K562 (cell line): ENCODE results near the gene HTR2A. TPM values are rescaled to one million over a fixed set of nuclear protein-coding genes. Genes with fewer than 3 reads are reported as not detected.

Experiments
- ATAC-seq: fragments of 200-7000 bp; cut with Tn5 transposase; 3 replicates; pipeline ENCODE4 v1.9.1; 2020; ENCODE audit warnings: moderate library complexity
- BruUV-seq: library from RNA; stranded (reverse); fragments of 400-500 nt; replicated peaks from 2 replicates; lab custom pipeline; 2021; lab: Mats Ljungman, UMichigan
- CTCF ChIA-PET: fragments of 300-600 bp; formaldehyde crosslinking; extraction: SDS; loops from one replicate; lab custom pipeline; 2021; ENCODE audit warnings: low intra/inter-chr PET ratio; lab: Yijun Ruan, JAX
- POLR2A ChIA-PET: fragments of 300-600, 350-650 bp; sonication (Branson Sonifier 250); formaldehyde crosslinking; extraction: SDS; loops from one replicate; lab custom pipeline; 2021; ENCODE audit warnings: antibody characterized with exemption, inconsistent platforms; lab: Yijun Ruan, JAX
- DNase-seq, 4 experiments: peaks; one replicate each; pipeline versions ENCODE4 v3.0.0 to v3.0.0-alpha.2; 2011 to 2018; ENCODE audit warnings: low spot score in 3 of 4, mixed read lengths in 3 of 4; ENCODE audit errors: extremely low read depth in 1 of 4
- FAIRE-seq: peaks from 2 replicates; lab custom pipeline; 2011; peaks lifted over from hg19 to GRCh38; lab: Jason Lieb, UNC
- H2AFZ ChIP-seq: 2 replicates; pipeline ENCODE4 v1.6.0; 2011; ENCODE audit warnings: low read depth, low read length, control low read depth, inconsistent platforms
- H3K27ac ChIP-seq: fragments of 200-600 bp; 3 replicates; pipeline ENCODE4 v1.8.0; 2011; ENCODE audit warnings: low read depth, mild to moderate bottlenecking, control low read depth, inconsistent platforms, low read length, moderate library complexity, mixed read lengths; ENCODE audit errors: extremely low read depth
- H3K27me3 ChIP-seq, 2 experiments: fragments of 300-600 bp in 1 of 2; 2 replicates in 1 of 2; 3 replicates in 1 of 2; pipeline versions ENCODE4 v1.6.0 to v1.8.0; 2011; ENCODE audit warnings: inconsistent platforms in 2 of 2, low read length in 2 of 2, mild to moderate bottlenecking in 1 of 2, mixed read lengths in 1 of 2, moderate library complexity in 1 of 2; ENCODE audit not compliant: control insufficient read depth in 2 of 2, insufficient read depth in 2 of 2
- H3K36me3 ChIP-seq: fragments of 300-600 bp; 3 replicates; pipeline ENCODE4 v1.8.0; 2011; ENCODE audit warnings: mild to moderate bottlenecking, low read length, inconsistent platforms; ENCODE audit not compliant: control insufficient read depth, insufficient read depth
- H3K4me1 ChIP-seq, 2 experiments: fragments of 200-600 bp in 1 of 2; replicated peaks in 1 of 2; 2 replicates in 1 of 2; 3 replicates in 1 of 2; pipeline versions ENCODE4 v1.5.1 to v1.8.0; 2011; ENCODE audit warnings: inconsistent platforms in 2 of 2, low read length in 2 of 2, mild to moderate bottlenecking in 1 of 2, mixed read lengths in 1 of 2, moderate library complexity in 1 of 2; ENCODE audit not compliant: control insufficient read depth in 2 of 2, insufficient read depth in 2 of 2
- H3K4me2 ChIP-seq: 2 replicates; pipeline ENCODE4 v1.6.1; 2011; ENCODE audit warnings: low read length, control low read depth, inconsistent platforms, mixed read lengths; ENCODE audit not compliant: insufficient read depth
- H3K4me3 ChIP-seq: fragments of 200-600 bp; sonication (generic), shearing (Covaris generic); 2 replicates; pipeline ENCODE4 v1.5.1; 2016; ENCODE audit warnings: control low read depth, inconsistent platforms
- H3K79me2 ChIP-seq: fragments of 200-600 bp; 3 replicates; pipeline ENCODE4 v1.8.0; 2011; ENCODE audit warnings: low read length, inconsistent platforms; ENCODE audit not compliant: control insufficient read depth, insufficient read depth
- H3K9ac ChIP-seq, 2 experiments: 2 replicates each; pipeline versions ENCODE4 v1.6.0 to v1.6.1; 2011; ENCODE audit warnings: low read depth in 2 of 2, low read length in 2 of 2, control low read depth in 1 of 2, inconsistent platforms in 1 of 2, mild to moderate bottlenecking in 1 of 2, mixed read lengths in 1 of 2; ENCODE audit not compliant: insufficient read depth in 1 of 2
- H3K9me1 ChIP-seq: one replicate; pipeline ENCODE4 v1.6.0; 2011; ENCODE audit warnings: inconsistent platforms, mild to moderate bottlenecking, low read length, moderate library complexity; ENCODE audit not compliant: control insufficient read depth, insufficient read depth
- H3K9me3 ChIP-seq: replicated peaks from 2 replicates; pipeline ENCODE4 v1.5.1; 2011; ENCODE audit warnings: low read depth, low read length, inconsistent platforms; ENCODE audit not compliant: control insufficient read depth, insufficient read depth
- H4K20me1 ChIP-seq: replicated peaks from 2 replicates; pipeline ENCODE4 v1.6.1; 2011; ENCODE audit warnings: low read length, inconsistent platforms, mixed read lengths; ENCODE audit not compliant: control insufficient read depth, insufficient read depth
- DACH1 ChIP-seq: fragments of 450-650 bp; IDR thresholded peaks from 2 replicates; pipeline ENCODE4 v1.6.1; 2018; ENCODE audit not compliant: partially characterized antibody
- EZH2 ChIP-seq: IDR thresholded peaks from 2 replicates; pipeline ENCODE4 v1.6.1; 2012; ENCODE audit warnings: low read depth, mild to moderate bottlenecking, inconsistent platforms, low read length, borderline replicate concordance
- HINFP ChIP-seq: fragments of 450-650 bp; conservative IDR thresholded peaks from 2 replicates; pipeline ENCODE4 v1.6.1; 2016; ENCODE audit warnings: missing genetic modification characterization, low read depth, mild to moderate bottlenecking, control low read depth, missing compliant biosample characterization
- HMG20B ChIP-seq: fragments of 250-450 bp; sonication (Bioruptor Pico); IDR thresholded peaks from 2 replicates; pipeline ENCODE4 v1.5.0; 2021; ENCODE audit warnings: mild to moderate bottlenecking
- ILF3 ChIP-seq: fragments of 450-650 bp; IDR thresholded peaks from 2 replicates; pipeline ENCODE4 v1.6.1; 2018; ENCODE audit warnings: antibody characterized with exemption, mild to moderate bottlenecking, moderate library complexity, borderline replicate concordance
- NR2C2 ChIP-seq, 2 experiments: fragments of 200-800 bp in 1 of 2; sonication (Bioruptor generic) in 1 of 2; sonication (generic) in 1 of 2; formaldehyde crosslinking in 1 of 2; IDR thresholded peaks; 2 replicates each; pipeline versions ENCODE4 v1.6.1 to v1.8.0; 2016 to 2022; ENCODE audit warnings: mild to moderate bottlenecking in 1 of 2, missing compliant biosample characterization in 1 of 2, missing genetic modification characterization in 1 of 2, missing genetic modification reagents in 1 of 2
- SOX6 ChIP-seq: fragments of 450-650 bp; IDR thresholded peaks from 2 replicates; pipeline ENCODE4 v1.6.1; 2014; ENCODE audit warnings: mild to moderate bottlenecking
- SRSF3 ChIP-seq: fragments of 200-400 bp; formaldehyde crosslinking; IDR thresholded peaks from 2 replicates; pipeline ENCODE4 v1.6.1; 2016; ENCODE audit warnings: mild to moderate bottlenecking, low read length, moderate library complexity; ENCODE audit not compliant: insufficient read depth
- TAF9B ChIP-seq: fragments of 450-650 bp; IDR thresholded peaks from 2 replicates; pipeline ENCODE4 v1.6.1; 2018; ENCODE audit warnings: mild to moderate bottlenecking; ENCODE audit not compliant: partially characterized antibody
- ZNF263 ChIP-seq: sonication (generic); formaldehyde crosslinking; IDR thresholded peaks from 2 replicates; pipeline ENCODE4 v1.8.0; 2022; ENCODE audit warnings: mild to moderate bottlenecking, missing genetic modification reagents, borderline replicate concordance
- ZNF445 ChIP-seq: fragments of 250-450 bp; sonication (Bioruptor Pico); IDR thresholded peaks from 2 replicates; pipeline ENCODE4 v1.4.0; 2020; ENCODE audit warnings: low read depth, mild to moderate bottlenecking, moderate library complexity
- in situ Hi-C: fragments of 300-500 bp; cut with MboI; formaldehyde crosslinking; loops from 4 replicates; pipeline ENCODE4 v1.15.0; 2018; ENCODE audit warnings: inconsistent platforms, mixed read lengths
- intact Hi-C: fragments of 100-400 bp; cut with micrococcal nuclease; formaldehyde crosslinking; loops from 2 replicates; pipeline ENCODE4 v1.14.2; 2022
- polyA plus RNA-seq, 8 experiments: library from polyadenylated mRNA; depleted of rRNA in 4 of 8; stranded (reverse) in 5 of 8; unstranded in 3 of 8; fragments of >200 nt; fragmentation: Nextera tagmentation in 2 of 8; fragmentation: Illumina TruSeq in 1 of 8; extraction: Ambion mirVana in 2 of 8; extraction: Trizol in 1 of 8; gene quantifications; 2 replicates each; pipeline versions ENCODE4 v1.2.1 to v1.2.3, GENCODE V29; 2011 to 2014; ENCODE audit warnings: inconsistent platforms in 1 of 8, missing spikeins in 1 of 8
- total RNA-seq, 7 experiments: library from RNA; depleted of rRNA in 6 of 7; stranded (reverse); fragments of >200 nt in 6 of 7; fragmentation: Illumina TruSeq in 2 of 7; extraction: Trizol in 2 of 7; gene quantifications; 2 replicates each; pipeline versions ENCODE4 v1.2.1 to v1.2.3, GENCODE V29; 2011 to 2021; ENCODE audit warnings: low replicate concordance in 1 of 7

Gene HTR2A
- total and polyA plus RNA-seq, 9 of the 15 experiments (the other 6 are each of a cell fraction or from before 2014, with no cell fraction given) = not detected

GRCh38 chr13:46906405-46906804 is 9.6 kb upstream of the HTR2A start:
- in situ Hi-C loops (no loop called here), intact Hi-C loops (no loop called here)
- POLR2A ChIA-PET = interaction anchor here (0.7 kb wide), 1 partner anchor 15 kb away, joined by 3 read pairs; no protein-coding TSS in a partner anchor
- H3K27ac ChIP-seq = no peak overlapping the region
- no peaks in the 10 kb centered on the region for H3K36me3 ChIP-seq
- H3K9me3 ChIP-seq = no peaks in the 10 kb centered on the region
- BruUV-seq = no TSS peak
- H3K4me2 ChIP-seq = no peak overlapping the region
- DNase-seq = no peak
- TF ChIP-seq SRSF3 (no peak), NR2C2 (CRISPR knock-in tag; IDR thresholded peaks at IDR 0.05) (no peak), NR2C2 (tag; IDR thresholded peaks at IDR 0.05) (no peak), ZNF445 (CRISPR knock-in tag) (no peak), TAF9B (no peak), ILF3 (no peak), EZH2 (no peak), ZNF263 (CRISPR knock-in tag) (no peak), SOX6 (no peak), HMG20B (CRISPR knock-in tag) (no peak), HINFP (tag) (no peak), DACH1 (no peak)
- H3K4me3 ChIP-seq = no peak overlapping the region
- H3K4me1 ChIP-seq = no peaks in the 10 kb centered on the region
- H2AFZ ChIP-seq = no peak overlapping the region
- no peaks in the 10 kb centered on the region for H3K9me1 ChIP-seq
- CTCF ChIA-PET = no interaction called here
- no peaks in the 10 kb centered on the region for H3K27me3 ChIP-seq
- no peak for FAIRE-seq
- ATAC-seq = no peak
- H3K79me2 ChIP-seq = no peaks in the 10 kb centered on the region
- H3K9ac ChIP-seq = no peak overlapping the region
- H4K20me1 ChIP-seq = no peaks in the 10 kb centered on the region
